ENCODE data around the gene TDG. TPM values are rescaled to one million over a fixed set of nuclear protein-coding genes. Genes with fewer than 3 reads are reported as not detected.
A peak's percentile ranks its signal among the peaks of the same experiment; 100 is the strongest.

Gene TDG
- total and polyA plus RNA-seq, 10 of the 15 experiments (the other 5 are each of a cell fraction or from before 2014, with no cell fraction given): 29.7 to 68.8 (median 51.2) TPM

GRCh38 chr12:103930034-103930786 lies 35.5 kb upstream of the TDG start, which contains the start of gene HSP90B1 (continued):
- no peak for TF ChIP-seq HCFC1 (IDR thresholded peaks at IDR 0.05; ENCODE audit: low read length)
- no peak; the same call in 1 of the 2 replicates for TF ChIP-seq NFIC (IDR thresholded peaks at IDR 0.05; ENCODE audit: low read depth, low read length)
- no peak for TF ChIP-seq ATF3 (IDR thresholded peaks at IDR 0.05; ENCODE audit: borderline replicate concordance, extremely low read depth, low read depth, low read length)
- TF ChIP-seq SMAD1 (IDR thresholded peaks at IDR 0.05; ENCODE audit: low read depth, partially characterized antibody): peak; percentile 74
- TF ChIP-seq ZNF687 (IDR thresholded peaks at IDR 0.05): peak; percentile 73
- peak; percentile 33; the same call in 1 of the 2 replicates for TF ChIP-seq ZSCAN29 (IDR thresholded peaks at IDR 0.05)
- peak in 1 of 2 experiments; percentile 87; a peak in 1 of 3 replicates for TF ChIP-seq EGR1 (IDR thresholded peaks at IDR 0.05; ENCODE audit: borderline replicate concordance in 1 of 2, low read depth in 2 of 2, low read length in 2 of 2)
- peak; percentile 91 for TF ChIP-seq SMAD5 (IDR thresholded peaks at IDR 0.05; ENCODE audit: low read depth)
- peak; percentile 95 for TF ChIP-seq POU2F2 (IDR thresholded peaks at IDR 0.05; ENCODE audit: borderline replicate concordance, low read depth, low read length)
- peak; percentile 97 for TF ChIP-seq HDGF (IDR thresholded peaks at IDR 0.05)
- no peak for TF ChIP-seq ZBTB4 (CRISPR knock-in tag; IDR thresholded peaks at IDR 0.05)
- no peak; the same call in none of the 2 replicates for TF ChIP-seq LARP7 (IDR thresholded peaks at IDR 0.05)
- peak; percentile 75; the same call in 1 of the 2 replicates for TF ChIP-seq RB1 (IDR thresholded peaks at IDR 0.05; ENCODE audit: borderline replicate concordance)
- no peak; the same call in 1 of the 2 replicates for TF ChIP-seq ELK1 (IDR thresholded peaks at IDR 0.05; ENCODE audit: low read depth, low read length)
- TF ChIP-seq MEF2B (IDR thresholded peaks at IDR 0.05; ENCODE audit: partially characterized antibody, poor library complexity, severe bottlenecking): no peak
- TF ChIP-seq CTCF (IDR thresholded peaks at IDR 0.05 in 2 of 3, conservative IDR thresholded peaks at IDR 0.05 in 1 of 3; ENCODE audit: control insufficient read depth in 2 of 3, extremely low read depth in 1 of 3, insufficient read depth in 1 of 3, low read depth in 3 of 3, low read length in 3 of 3): no peak
- TF ChIP-seq PAX8 (IDR thresholded peaks at IDR 0.05): no peak

All from GM12878 (cell line).